Measurements from ENCODE around the gene GNS. TPM values are rescaled to one million over a fixed set of nuclear protein-coding genes. Genes with fewer than 3 reads are reported as not detected.

The GNS gene
- 10 to 100 TPM; 41.0 to 87.5 (median 63.7) TPM for total RNA-seq
- long read RNA-seq, full-length matches to known transcripts, result 4 of 6 reads
- long read RNA-seq, partial matches to known transcripts, result 0 of 6 reads
- long read RNA-seq, other reads (novel, unspliced or antisense), result 2 of 6 reads

GRCh38 chr12:64759035-64759894 lies at the start of gene GNS:
TSS of gene GNS (minus strand) at chr12:64759406. CDS start at chr12:64759276, 130 bp downstream.
- peak; percentile 33 for TF ChIP-seq POLR2A (IDR thresholded peaks at IDR 0.05)
- TF ChIP-seq CTCF (IDR thresholded peaks at IDR 0.05), result no peak
- ATAC-seq (peak; percentile 95 to 98 (median 96)), DNase-seq (peak; percentile 98)
- under 1% methylated on average over 54 of the region's 67 CpGs for WGBS (ENCODE audit: insufficient coverage, low coverage, low lambda C conversion rate, missing lambda C conversion rate)
- Histone ChIP-seq H3K36me3 (no peaks in the 10 kb centered on the region), H3K27me3 (no peaks in the 10 kb centered on the region), H3K4me1 (peaks cover 0 to 4% (median 0%) of the 10 kb centered on the region in 4 donors), H3K27ac (peak within 1 kb of the TSS; percentile 74 to 79 (median 78)), H3K4me3 (peak within 1 kb of the TSS; percentile 90 to 99 (median 92)), H3K9me3 (no peaks in the 10 kb centered on the region)
- intact Hi-C loops (cut with DNase I), result no loop called here

- H3K4me1 ChIP-seq, result no peaks in the 10 kb centered on the region
- intact Hi-C loops (cut with DNase I), result no loop called here
- H3K27me3 ChIP-seq, result no peaks in the 10 kb centered on the region
- WGBS (ENCODE audit: insufficient coverage, low coverage, low lambda C conversion rate, missing lambda C conversion rate), result 35% methylated on average over 5 of the region's 5 CpGs
- H3K36me3 ChIP-seq, result no peaks in the 10 kb centered on the region
- no peak overlapping the region for H3K4me3 ChIP-seq
- ATAC-seq (no peak), DNase-seq (no peak)
- TF ChIP-seq CTCF (IDR thresholded peaks at IDR 0.05), result no peak
- TF ChIP-seq POLR2A (IDR thresholded peaks at IDR 0.05), result no peak
- H3K9me3 ChIP-seq, result no peaks in the 10 kb centered on the region
- H3K27ac ChIP-seq, result no peak overlapping the region
Observed at GRCh38 chr12:64808110-64808509, 48.9 kb upstream of the GNS start.

- no peak overlapping the region for H3K27ac ChIP-seq
- WGBS (ENCODE audit: insufficient coverage, low coverage, low lambda C conversion rate, missing lambda C conversion rate), result 55% methylated on average over 6 of the region's 7 CpGs
- ATAC-seq (peak in 1 of 4 donors; percentile 21), DNase-seq (no peak)
- H3K27me3 ChIP-seq, result no peaks in the 10 kb centered on the region
- no peaks in the 10 kb centered on the region for H3K4me1 ChIP-seq
- intact Hi-C loops (cut with DNase I), result no loop called here
- H3K9me3 ChIP-seq, result no peaks in the 10 kb centered on the region
- no peak overlapping the region for H3K4me3 ChIP-seq
- H3K36me3 ChIP-seq, result no peaks in the 10 kb centered on the region
- TF ChIP-seq CTCF (IDR thresholded peaks at IDR 0.05), result no peak
- no peak for TF ChIP-seq POLR2A (IDR thresholded peaks at IDR 0.05)
Observed at GRCh38 chr12:64806593-64807460, 47.6 kb upstream of the GNS start.

- Histone ChIP-seq H3K36me3 (no peaks in the 10 kb centered on the region), H3K4me3 (no peak overlapping the region), H3K27ac (no peak overlapping the region), H3K27me3 (no peaks in the 10 kb centered on the region), H3K9me3 (no peaks in the 10 kb centered on the region), H3K4me1 (no peaks in the 10 kb centered on the region)
- intact Hi-C loops (cut with DNase I), result no loop called here
- no peak for ATAC-seq
- TF ChIP-seq POLR2A (IDR thresholded peaks at IDR 0.05) (no peak), CTCF (IDR thresholded peaks at IDR 0.05) (no peak)
- 85% methylated on average over 2 of the region's 2 CpGs for WGBS (ENCODE audit: insufficient coverage, low coverage, low lambda C conversion rate, missing lambda C conversion rate)
- no peak for DNase-seq
Observed at GRCh38 chr12:64806173-64806572, 47.0 kb upstream of the GNS start.

Data from right lobe of liver (tissue), 6 donors.